Gastroesophageal sphincter (tissue), 3 donors: ENCODE data around the gene PACRG.

Experiments used
- POLR2A ChIP-seq, 2 donors: fragments of 450-650 bp; IDR thresholded peaks; one replicate each; pipeline ENCODE4 v1.6.1; 2017; ENCODE audit warnings: antibody characterized with exemption in 2 of 2, mild to moderate bottlenecking in 2 of 2, moderate library complexity in 1 of 2
- TF ChIP-seq, protein P1 (sequence below), 4 experiments: fragments of 200-600 bp in 2 of 4; fragments of 450-650 bp in 2 of 4; sonication (generic) in 1 of 4; IDR thresholded peaks; one replicate each; pipeline ENCODE4 v1.5.1; 2017 to 2019; ENCODE audit warnings: antibody characterized with exemption in 4 of 4, mild to moderate bottlenecking in 2 of 4, moderate library complexity in 2 of 4

DNA sequence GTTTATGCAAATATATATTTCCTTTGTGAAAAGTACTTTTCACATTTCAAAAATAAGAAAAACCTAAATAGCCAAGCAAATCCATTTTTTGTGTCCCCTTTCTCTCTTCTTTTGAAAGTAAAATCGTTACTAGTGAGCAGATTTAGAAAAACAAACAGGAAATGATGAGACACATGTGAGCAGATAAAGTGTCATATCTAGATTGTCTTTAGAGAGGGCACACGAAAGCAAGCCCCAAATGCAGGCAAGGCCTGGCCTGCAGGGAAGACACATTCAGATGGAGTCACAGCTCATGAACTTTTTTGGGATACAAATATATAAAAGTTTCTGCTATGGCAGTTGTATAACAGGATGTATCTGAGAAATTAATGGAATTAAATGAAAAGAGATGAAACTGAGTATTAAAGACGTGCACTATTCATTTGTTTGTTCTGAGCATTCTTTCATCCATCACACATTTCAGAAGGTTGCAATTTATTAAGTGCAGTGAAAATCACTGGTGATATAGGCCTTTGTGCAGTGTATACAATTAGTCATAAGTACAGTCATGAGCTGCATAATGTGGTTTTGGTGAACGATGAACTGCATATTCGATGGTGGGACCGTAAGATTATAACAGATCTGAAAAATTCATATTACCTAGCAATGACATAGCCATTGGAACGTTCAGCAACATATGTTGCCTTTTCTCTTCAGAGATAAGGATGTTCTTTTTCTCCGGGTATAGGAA is 101.4 kb downstream of the PACRG start:
- TF ChIP-seq, protein P1, sequence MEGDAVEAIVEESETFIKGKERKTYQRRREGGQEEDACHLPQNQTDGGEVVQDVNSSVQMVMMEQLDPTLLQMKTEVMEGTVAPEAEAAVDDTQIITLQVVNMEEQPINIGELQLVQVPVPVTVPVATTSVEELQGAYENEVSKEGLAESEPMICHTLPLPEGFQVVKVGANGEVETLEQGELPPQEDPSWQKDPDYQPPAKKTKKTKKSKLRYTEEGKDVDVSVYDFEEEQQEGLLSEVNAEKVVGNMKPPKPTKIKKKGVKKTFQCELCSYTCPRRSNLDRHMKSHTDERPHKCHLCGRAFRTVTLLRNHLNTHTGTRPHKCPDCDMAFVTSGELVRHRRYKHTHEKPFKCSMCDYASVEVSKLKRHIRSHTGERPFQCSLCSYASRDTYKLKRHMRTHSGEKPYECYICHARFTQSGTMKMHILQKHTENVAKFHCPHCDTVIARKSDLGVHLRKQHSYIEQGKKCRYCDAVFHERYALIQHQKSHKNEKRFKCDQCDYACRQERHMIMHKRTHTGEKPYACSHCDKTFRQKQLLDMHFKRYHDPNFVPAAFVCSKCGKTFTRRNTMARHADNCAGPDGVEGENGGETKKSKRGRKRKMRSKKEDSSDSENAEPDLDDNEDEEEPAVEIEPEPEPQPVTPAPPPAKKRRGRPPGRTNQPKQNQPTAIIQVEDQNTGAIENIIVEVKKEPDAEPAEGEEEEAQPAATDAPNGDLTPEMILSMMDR (IDR thresholded peaks at IDR 0.05): no peak
- no peak for TF ChIP-seq POLR2A (IDR thresholded peaks at IDR 0.05)
